HFF-Myc (cell line): ENCODE data around the gene TPM2.
A peak's percentile ranks its signal among the peaks of the same experiment; 100 is the strongest.

Experiments
- DNase-seq: peaks from one replicate; pipeline ENCODE4 v3.0.0-alpha.2; 2011; ENCODE audit warnings: low read depth; ENCODE audit errors: extremely low read depth
- H3K4me3 ChIP-seq: replicated peaks from 2 replicates; pipeline ENCODE4 v1.5.1; 2011; ENCODE audit warnings: low read depth, mild to moderate bottlenecking, control low read depth, low read length
- TF ChIP-seq, protein P1 (sequence below): IDR thresholded peaks from 2 replicates; pipeline ENCODE4 v1.5.1; 2012; ENCODE audit warnings: mild to moderate bottlenecking, low read depth, low read length, control low read depth; ENCODE audit errors: missing control alignments

The TPM2 gene

GRCh38 chr9:35658137-35658967, 31.4 kb downstream of the TPM2 start, which contains the start of gene CCDC107:
Gene CCDC107, plus strand, starts transcription at chr9:35658292. Its CDS starts 88 bp downstream, at chr9:35658380.
- DNase-seq = no peak
- TF ChIP-seq, protein P1, sequence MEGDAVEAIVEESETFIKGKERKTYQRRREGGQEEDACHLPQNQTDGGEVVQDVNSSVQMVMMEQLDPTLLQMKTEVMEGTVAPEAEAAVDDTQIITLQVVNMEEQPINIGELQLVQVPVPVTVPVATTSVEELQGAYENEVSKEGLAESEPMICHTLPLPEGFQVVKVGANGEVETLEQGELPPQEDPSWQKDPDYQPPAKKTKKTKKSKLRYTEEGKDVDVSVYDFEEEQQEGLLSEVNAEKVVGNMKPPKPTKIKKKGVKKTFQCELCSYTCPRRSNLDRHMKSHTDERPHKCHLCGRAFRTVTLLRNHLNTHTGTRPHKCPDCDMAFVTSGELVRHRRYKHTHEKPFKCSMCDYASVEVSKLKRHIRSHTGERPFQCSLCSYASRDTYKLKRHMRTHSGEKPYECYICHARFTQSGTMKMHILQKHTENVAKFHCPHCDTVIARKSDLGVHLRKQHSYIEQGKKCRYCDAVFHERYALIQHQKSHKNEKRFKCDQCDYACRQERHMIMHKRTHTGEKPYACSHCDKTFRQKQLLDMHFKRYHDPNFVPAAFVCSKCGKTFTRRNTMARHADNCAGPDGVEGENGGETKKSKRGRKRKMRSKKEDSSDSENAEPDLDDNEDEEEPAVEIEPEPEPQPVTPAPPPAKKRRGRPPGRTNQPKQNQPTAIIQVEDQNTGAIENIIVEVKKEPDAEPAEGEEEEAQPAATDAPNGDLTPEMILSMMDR = peak; percentile 48
- peak within 1 kb of the TSS; percentile 52 for H3K4me3 ChIP-seq

DNA sequence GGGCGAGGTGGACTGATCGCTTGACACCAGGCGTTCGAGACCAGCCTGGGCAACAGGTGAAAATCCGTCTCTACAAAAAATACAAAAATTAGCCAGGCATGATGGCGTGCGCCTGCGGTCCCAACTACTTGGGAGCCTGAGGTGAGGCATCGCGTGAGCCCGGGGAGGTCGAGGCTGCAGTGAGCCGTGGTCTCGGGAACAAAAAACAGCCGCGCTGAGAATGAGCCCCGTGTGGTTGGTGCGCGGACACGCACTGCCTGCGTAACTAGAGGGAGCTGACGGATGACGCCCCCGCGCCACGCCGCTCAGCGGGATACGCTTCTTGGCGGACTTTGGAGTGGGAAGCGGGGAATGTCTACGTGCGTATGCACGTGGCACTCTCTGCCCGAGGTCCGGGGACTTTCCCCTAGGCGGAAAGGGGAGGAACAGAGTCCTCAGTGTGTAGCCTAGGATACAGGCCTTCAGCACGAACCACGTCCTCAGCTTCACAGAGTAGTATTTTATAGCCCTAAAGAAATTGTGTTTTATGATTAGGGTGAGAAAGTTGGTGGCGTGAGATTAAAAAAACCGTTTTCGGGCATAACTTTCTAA, 32.1 kb downstream of the TPM2 start, which contains the start of gene RMRP:
Gene RMRP (minus strand): TSS at position 474 of the 591 bp plus-strand sequence.
- H3K4me3 ChIP-seq = peak within 1 kb of the TSS; percentile 52
- TF ChIP-seq, protein P1 = no peak
- peak; percentile 98 for DNase-seq

DNA sequence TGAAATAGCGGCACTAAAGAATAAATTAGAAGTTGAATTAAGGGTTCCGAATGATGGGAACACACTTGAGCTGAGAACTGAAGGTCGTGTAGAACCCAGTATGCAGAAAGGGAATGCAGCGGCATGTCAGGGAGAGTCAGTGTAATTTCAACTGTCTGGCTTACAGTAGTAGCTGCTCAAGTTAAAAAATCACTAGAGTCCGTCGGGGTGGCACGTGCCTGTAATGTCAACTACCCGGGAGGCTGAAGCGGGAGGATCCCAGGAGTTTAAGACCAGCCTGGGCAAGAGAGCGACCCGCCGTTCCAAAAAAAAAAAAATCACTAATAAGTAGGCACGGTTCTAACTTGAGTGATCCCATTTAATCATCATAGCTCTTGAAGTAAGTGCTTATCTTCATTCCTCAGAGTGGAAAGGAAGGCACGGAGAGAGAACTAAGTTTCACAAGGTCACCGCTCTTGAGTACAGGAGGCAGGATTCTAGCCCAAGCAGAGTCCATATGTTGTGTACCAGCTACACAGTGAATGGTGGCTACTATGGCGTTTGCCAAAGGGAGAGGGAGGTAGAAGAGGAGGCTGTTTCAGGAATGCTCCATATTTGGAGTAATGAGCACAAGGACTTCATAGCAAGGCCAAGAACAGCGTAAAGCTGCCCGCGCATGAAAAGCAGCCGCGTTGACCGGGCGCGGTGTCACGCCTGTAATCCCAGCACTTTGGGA, 32.7 kb downstream of the TPM2 start:
- TF ChIP-seq, protein P1 = no peak
- no peak for DNase-seq
- H3K4me3 ChIP-seq = peak overlapping the region; percentile 34

DNA sequence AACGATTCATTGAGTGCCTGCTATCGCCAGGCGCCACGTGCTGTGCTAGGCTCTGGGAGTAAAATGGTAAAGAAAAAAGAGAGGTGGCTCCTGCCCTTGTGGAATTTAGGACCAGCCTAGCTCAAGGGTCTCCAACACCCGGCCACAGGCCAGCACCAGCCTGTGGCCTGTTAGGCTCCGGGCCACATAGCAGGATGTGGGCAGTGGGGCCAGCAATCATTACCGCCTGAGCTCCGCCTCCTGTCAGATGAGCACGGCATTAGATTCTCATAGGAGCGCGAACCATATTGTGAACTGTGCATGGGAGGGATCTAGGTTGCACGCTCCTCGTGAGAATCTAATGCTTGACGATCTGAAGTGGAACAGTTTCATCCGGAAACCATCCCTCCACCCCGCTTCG, 33.4 kb downstream of the TPM2 start:
- no peak for DNase-seq
- H3K4me3 ChIP-seq = no peak overlapping the region
- TF ChIP-seq, protein P1 = no peak

GRCh38 chr9:35653611-35654010, 36.1 kb downstream of the TPM2 start:
- TF ChIP-seq, protein P1 = no peak
- no peak overlapping the region for H3K4me3 ChIP-seq
- DNase-seq = no peak

DNA sequence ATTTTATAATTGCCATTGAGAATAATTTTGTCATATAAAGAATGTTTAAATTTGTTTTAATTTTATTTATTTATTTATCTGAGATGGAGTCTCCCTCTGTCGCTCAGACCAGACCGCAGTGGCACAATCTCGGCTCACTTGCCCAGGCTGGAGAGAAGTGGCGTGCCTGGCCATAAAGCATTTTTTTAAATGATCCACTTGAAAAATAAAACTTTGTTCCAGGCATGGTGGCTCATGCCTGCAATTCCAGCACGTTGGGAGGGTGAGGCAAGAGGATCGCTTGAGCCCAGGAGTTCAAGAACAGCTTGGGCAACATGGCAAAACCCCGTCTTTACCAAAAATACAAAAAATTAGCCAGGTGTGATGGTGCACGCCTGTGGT, 36.9 kb downstream of the TPM2 start:
- no peak for DNase-seq
- TF ChIP-seq, protein P1 = no peak
- no peak overlapping the region for H3K4me3 ChIP-seq
